ENCODE results near the gene TNNI2.

DNA sequence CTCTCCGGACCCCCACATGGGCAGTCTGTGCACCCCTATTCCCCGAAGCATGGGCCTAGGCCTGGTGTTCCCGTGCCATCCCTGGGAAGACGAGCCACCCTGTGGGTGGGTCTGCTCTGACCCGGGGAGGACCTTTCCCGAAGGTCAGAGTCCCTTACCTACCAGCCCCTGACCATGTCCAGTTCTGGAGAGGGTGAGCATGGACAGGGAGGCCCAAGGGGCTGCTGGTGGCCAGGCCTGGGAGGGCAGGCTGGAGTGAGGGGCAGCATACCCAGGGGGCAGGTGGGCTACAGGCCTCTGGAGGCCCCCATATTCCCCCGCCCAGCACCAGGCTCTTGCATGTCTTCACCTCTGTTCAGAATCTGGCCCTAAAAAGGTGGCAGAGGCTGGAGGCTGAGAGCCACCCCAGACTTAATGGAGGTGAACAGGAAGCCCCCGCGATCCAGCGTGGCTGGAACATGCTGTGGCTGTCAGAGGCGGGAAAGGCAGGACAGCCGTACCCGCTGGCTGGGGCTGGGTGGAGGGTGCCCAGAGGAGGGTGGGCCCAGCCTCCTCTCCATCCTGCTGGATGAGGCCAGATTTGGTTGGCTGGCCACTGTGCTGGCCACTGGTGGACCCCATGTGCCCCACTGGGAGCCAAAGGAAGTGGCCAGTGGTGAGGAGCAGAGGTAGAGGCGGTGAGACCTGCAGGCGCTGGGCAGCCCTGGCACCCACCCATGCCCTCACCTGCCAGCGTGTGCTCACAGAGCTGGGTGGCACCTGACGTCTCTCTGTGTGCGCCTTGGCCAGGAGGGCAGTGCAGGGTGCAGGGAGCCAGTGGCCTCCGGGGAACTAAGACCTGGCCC is 15.2 kb upstream of the TNNI2 start:
- TF ChIP-seq EZH2 (IDR thresholded peaks at IDR 0.05; ENCODE audit: borderline replicate concordance, low read depth, low read length, poor library complexity, severe bottlenecking) = no peak
- TF ChIP-seq, protein P1, sequence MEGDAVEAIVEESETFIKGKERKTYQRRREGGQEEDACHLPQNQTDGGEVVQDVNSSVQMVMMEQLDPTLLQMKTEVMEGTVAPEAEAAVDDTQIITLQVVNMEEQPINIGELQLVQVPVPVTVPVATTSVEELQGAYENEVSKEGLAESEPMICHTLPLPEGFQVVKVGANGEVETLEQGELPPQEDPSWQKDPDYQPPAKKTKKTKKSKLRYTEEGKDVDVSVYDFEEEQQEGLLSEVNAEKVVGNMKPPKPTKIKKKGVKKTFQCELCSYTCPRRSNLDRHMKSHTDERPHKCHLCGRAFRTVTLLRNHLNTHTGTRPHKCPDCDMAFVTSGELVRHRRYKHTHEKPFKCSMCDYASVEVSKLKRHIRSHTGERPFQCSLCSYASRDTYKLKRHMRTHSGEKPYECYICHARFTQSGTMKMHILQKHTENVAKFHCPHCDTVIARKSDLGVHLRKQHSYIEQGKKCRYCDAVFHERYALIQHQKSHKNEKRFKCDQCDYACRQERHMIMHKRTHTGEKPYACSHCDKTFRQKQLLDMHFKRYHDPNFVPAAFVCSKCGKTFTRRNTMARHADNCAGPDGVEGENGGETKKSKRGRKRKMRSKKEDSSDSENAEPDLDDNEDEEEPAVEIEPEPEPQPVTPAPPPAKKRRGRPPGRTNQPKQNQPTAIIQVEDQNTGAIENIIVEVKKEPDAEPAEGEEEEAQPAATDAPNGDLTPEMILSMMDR (conservative IDR thresholded peaks at IDR 0.05; ENCODE audit: low read depth, low read length) = no peak

Data from A673 (cell line).